ENCODE data around the gene AOAH.

Gene AOAH

GRCh38 chr7:36638140-36638539 is 86.2 kb downstream of the AOAH start:
- H3K27me3 ChIP-seq (ENCODE audit: insufficient read depth, poor library complexity, severe bottlenecking): no peaks in the 10 kb centered on the region
- no peak overlapping the region for H3K4me3 ChIP-seq (replicated peaks; ENCODE audit: insufficient read depth, low read length)
- no peak for DNase-seq (ENCODE audit: low read depth in 1 of 2, low spot score in 1 of 2)
- TF ChIP-seq SPI1 (IDR thresholded peaks at IDR 0.05; ENCODE audit: borderline replicate concordance, low read depth) (no peak), GABPA (IDR thresholded peaks at IDR 0.05; ENCODE audit: low read depth) (no peak), POLR2AphosphoS5 (IDR thresholded peaks at IDR 0.05; ENCODE audit: low read depth) (no peak)
- TF ChIP-seq, protein P1, sequence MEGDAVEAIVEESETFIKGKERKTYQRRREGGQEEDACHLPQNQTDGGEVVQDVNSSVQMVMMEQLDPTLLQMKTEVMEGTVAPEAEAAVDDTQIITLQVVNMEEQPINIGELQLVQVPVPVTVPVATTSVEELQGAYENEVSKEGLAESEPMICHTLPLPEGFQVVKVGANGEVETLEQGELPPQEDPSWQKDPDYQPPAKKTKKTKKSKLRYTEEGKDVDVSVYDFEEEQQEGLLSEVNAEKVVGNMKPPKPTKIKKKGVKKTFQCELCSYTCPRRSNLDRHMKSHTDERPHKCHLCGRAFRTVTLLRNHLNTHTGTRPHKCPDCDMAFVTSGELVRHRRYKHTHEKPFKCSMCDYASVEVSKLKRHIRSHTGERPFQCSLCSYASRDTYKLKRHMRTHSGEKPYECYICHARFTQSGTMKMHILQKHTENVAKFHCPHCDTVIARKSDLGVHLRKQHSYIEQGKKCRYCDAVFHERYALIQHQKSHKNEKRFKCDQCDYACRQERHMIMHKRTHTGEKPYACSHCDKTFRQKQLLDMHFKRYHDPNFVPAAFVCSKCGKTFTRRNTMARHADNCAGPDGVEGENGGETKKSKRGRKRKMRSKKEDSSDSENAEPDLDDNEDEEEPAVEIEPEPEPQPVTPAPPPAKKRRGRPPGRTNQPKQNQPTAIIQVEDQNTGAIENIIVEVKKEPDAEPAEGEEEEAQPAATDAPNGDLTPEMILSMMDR (IDR thresholded peaks at IDR 0.05; ENCODE audit: insufficient read depth, low read length): no peak
- TF ChIP-seq, protein P2, sequence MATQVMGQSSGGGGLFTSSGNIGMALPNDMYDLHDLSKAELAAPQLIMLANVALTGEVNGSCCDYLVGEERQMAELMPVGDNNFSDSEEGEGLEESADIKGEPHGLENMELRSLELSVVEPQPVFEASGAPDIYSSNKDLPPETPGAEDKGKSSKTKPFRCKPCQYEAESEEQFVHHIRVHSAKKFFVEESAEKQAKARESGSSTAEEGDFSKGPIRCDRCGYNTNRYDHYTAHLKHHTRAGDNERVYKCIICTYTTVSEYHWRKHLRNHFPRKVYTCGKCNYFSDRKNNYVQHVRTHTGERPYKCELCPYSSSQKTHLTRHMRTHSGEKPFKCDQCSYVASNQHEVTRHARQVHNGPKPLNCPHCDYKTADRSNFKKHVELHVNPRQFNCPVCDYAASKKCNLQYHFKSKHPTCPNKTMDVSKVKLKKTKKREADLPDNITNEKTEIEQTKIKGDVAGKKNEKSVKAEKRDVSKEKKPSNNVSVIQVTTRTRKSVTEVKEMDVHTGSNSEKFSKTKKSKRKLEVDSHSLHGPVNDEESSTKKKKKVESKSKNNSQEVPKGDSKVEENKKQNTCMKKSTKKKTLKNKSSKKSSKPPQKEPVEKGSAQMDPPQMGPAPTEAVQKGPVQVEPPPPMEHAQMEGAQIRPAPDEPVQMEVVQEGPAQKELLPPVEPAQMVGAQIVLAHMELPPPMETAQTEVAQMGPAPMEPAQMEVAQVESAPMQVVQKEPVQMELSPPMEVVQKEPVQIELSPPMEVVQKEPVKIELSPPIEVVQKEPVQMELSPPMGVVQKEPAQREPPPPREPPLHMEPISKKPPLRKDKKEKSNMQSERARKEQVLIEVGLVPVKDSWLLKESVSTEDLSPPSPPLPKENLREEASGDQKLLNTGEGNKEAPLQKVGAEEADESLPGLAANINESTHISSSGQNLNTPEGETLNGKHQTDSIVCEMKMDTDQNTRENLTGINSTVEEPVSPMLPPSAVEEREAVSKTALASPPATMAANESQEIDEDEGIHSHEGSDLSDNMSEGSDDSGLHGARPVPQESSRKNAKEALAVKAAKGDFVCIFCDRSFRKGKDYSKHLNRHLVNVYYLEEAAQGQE (IDR thresholded peaks at IDR 0.05; ENCODE audit: insufficient replicate concordance, low read depth): no peak
- H3K27ac ChIP-seq (replicated peaks): no peak overlapping the region

DNA sequence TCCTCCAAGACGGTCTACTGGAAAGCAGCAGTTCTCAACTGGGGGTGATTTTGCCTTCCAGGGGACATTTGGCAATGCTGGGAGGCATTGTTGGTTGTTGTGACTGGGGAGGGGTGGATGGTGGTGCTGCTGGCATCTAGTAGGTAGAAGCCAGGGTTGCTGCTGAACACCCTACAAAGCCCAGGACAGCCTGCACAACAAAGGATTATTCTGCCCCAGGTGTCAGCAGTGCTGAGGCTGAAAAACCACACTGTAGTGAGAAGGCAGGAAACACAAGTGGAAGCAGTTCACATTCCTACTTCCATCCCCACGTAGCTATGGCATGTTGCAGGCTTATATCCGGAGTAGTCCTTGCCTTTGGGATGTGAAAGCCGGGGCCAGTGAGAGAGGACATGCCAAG is 86.9 kb downstream of the AOAH start:
- no peak overlapping the region for H3K27ac ChIP-seq (replicated peaks)
- no peak overlapping the region for H3K4me3 ChIP-seq (replicated peaks; ENCODE audit: insufficient read depth, low read length)
- no peaks in the 10 kb centered on the region for H3K27me3 ChIP-seq (ENCODE audit: insufficient read depth, poor library complexity, severe bottlenecking)
- no peak for TF ChIP-seq SPI1 (IDR thresholded peaks at IDR 0.05; ENCODE audit: borderline replicate concordance, low read depth)
- TF ChIP-seq GABPA (IDR thresholded peaks at IDR 0.05; ENCODE audit: low read depth): no peak
- TF ChIP-seq, protein P2 (IDR thresholded peaks at IDR 0.05; ENCODE audit: insufficient replicate concordance, low read depth): no peak
- no peak for TF ChIP-seq POLR2AphosphoS5 (IDR thresholded peaks at IDR 0.05; ENCODE audit: low read depth)
- TF ChIP-seq, protein P1 (IDR thresholded peaks at IDR 0.05; ENCODE audit: insufficient read depth, low read length): no peak
- DNase-seq (ENCODE audit: low read depth in 1 of 2, low spot score in 1 of 2): no peak

- no peak overlapping the region for H3K27ac ChIP-seq (replicated peaks)
- no peak for TF ChIP-seq GABPA (IDR thresholded peaks at IDR 0.05; ENCODE audit: low read depth)
- no peak for TF ChIP-seq POLR2AphosphoS5 (IDR thresholded peaks at IDR 0.05; ENCODE audit: low read depth)
- TF ChIP-seq SPI1 (IDR thresholded peaks at IDR 0.05; ENCODE audit: borderline replicate concordance, low read depth): no peak
- TF ChIP-seq, protein P1 (IDR thresholded peaks at IDR 0.05; ENCODE audit: insufficient read depth, low read length): no peak
- TF ChIP-seq, protein P2 (IDR thresholded peaks at IDR 0.05; ENCODE audit: insufficient replicate concordance, low read depth): no peak
- H3K27me3 ChIP-seq (ENCODE audit: insufficient read depth, poor library complexity, severe bottlenecking): no peaks in the 10 kb centered on the region
- no peak overlapping the region for H3K4me3 ChIP-seq (replicated peaks; ENCODE audit: insufficient read depth, low read length)
- no peak for DNase-seq (ENCODE audit: low read depth in 1 of 2, low spot score in 1 of 2)
Observed at GRCh38 chr7:36636126-36636525, 88.2 kb downstream of the AOAH start.
